GM19351 (cell line): ENCODE measurements around the gene HDAC3.
"Not testable (repeated sequence)": the region's sequence is repeated elsewhere in the genome, so short reads cannot be mapped to it uniquely, and the experiment has no call there.

Source experiments
- ATAC-seq: cut with Tn5 transposase; IDR thresholded peaks from one replicate; pipeline ENCODE4 v1.9.1; 2021; ENCODE audit warnings: mild to moderate bottlenecking, moderate library complexity; ENCODE audit not compliant: unreplicated experiment

The HDAC3 gene

GRCh38 chr5:141636106-141636412 lies 590 bp downstream of the HDAC3 start:
- no peak for ATAC-seq

GRCh38 chr5:141635646-141636045 lies 1.0 kb downstream of the HDAC3 start:
- no peak for ATAC-seq

DNA sequence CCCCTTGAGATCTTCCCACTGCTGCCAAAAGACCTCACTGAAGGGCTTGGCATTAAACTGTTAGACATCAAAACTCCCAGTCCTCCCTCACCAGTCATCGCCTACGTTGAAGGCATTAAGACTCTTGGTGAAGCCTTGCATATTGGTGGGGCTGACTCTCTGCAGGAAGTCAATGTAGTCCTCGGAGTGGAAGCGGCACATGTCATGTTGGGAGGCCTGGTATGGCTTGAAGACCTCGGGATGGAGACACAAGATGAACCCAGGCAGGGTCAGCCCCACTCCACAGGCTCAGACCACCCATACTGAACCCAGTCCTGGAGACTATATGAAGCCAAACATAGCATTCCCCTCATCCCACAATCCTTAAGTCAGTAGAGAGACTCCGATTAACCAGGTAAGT lies 1.9 kb downstream of the HDAC3 start:
- no peak for ATAC-seq

- peak; percentile 67 for ATAC-seq
Observed at GRCh38 chr5:141633871-141634561, 2.6 kb downstream of the HDAC3 start.

GRCh38 chr5:141632650-141633049 lies 4.0 kb downstream of the HDAC3 start:
- no peak for ATAC-seq

- no peak for ATAC-seq
Observed at GRCh38 chr5:141630570-141631140, 6.0 kb downstream of the HDAC3 start.

- ATAC-seq = no peak
Observed at GRCh38 chr5:141628175-141628788, 8.4 kb downstream of the HDAC3 start.

- ATAC-seq = no peak
Observed at GRCh38 chr5:141623611-141624010, 13.0 kb downstream of the HDAC3 start.

DNA sequence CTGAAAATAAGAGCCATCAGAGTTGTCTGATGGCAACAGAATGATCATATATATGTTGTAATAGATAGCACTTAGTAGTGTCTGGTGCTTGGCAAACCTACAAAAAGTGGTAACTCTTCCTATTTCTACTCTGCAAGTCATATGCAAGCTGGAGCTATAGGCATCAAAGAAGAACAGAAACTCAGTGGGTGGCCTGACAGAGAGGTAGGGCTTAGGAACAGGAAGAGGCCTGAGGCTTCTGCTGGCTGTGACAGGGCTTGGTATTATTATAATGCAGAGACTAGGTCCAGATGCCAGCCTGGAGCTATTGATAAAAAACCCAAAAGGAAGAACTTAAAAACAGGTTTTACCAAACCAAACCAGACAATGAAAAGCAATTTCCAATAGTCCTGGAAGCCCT lies 13.5 kb downstream of the HDAC3 start:
- peak; percentile 68 for ATAC-seq

- peak; percentile 79 for ATAC-seq
Observed at GRCh38 chr5:141618804-141619554, 17.7 kb downstream of the HDAC3 start, which contains the start of gene DIAPH1. Gene DIAPH1 (minus strand): TSS chr5:141619000. CDS start chr5:141618914, 86 bp downstream.

DNA sequence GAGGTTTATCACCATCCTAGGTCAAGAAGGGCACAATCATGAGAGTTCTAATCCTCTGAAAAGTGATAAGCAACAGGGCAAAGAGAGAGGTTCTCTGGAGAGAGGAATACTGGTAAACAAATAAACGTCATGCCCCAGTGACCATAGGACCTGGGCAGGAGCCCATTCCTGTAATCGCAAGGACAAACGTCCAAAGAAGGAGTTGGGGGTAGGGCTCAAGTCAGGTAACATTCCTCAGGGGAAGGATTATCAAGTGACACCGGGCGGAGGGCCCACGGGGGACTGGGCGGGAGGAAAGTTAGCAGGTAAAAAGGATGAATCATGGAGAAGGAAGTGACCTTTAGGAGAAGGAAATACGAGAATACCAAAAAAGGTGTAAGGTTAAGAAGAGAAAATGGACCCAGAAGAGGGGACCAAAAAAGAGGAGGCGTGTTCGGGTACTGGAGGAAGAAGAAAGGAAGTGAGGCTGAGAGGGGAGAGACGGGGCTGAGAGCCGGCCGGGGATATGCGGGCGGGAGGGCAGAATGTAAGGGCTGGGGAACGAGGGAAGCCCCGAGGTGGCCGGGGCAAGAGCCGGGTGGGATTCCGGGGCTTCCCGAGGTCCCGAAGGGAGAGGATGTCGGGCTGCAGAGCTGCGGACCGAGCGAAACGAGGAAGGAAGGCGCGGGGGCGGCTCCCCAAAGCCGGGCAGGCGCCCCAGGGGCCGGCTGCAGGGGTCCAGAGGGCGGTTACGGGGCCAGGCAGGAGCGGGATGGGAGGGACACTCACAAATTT lies 18.4 kb downstream of the HDAC3 start:
- peak; percentile 21 for ATAC-seq

GRCh38 chr5:141617682-141618029 lies 19.0 kb downstream of the HDAC3 start:
- ATAC-seq = no peak

DNA sequence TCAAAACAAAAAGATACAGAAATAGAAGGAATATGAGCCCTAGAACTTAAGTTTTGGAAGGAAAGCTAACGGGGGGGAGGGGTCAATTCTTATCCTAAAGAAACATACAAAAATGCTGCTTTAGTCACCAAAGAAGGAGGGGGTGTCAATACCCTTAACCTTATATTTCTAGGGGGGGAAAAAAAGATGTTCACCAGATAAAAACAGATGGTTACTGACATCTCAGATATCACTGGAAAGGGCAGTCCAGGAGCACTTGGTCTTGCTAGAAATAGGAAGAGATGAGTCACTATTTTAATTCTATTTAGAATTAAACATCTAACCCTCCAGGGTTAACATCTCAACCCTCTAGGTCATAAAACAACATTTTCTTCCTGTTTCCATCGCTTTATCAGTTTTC lies 19.5 kb downstream of the HDAC3 start:
- no peak for ATAC-seq

GRCh38 chr5:141615991-141616720 lies 20.5 kb downstream of the HDAC3 start:
- no peak for ATAC-seq

GRCh38 chr5:141613344-141613743 lies 23.3 kb downstream of the HDAC3 start:
- no peak for ATAC-seq

GRCh38 chr5:141611289-141611688 lies 25.4 kb downstream of the HDAC3 start:
- no peak for ATAC-seq

GRCh38 chr5:141609921-141610320 lies 26.7 kb downstream of the HDAC3 start:
- ATAC-seq = not testable (repeated sequence)

GRCh38 chr5:141609044-141609443 lies 27.6 kb downstream of the HDAC3 start:
- no peak for ATAC-seq

- ATAC-seq = no peak
Observed at GRCh38 chr5:141608557-141608956, 28.1 kb downstream of the HDAC3 start.

- no peak for ATAC-seq
Observed at GRCh38 chr5:141608046-141608445, 28.6 kb downstream of the HDAC3 start.
